ENCODE data around the gene AGAP1.
A peak's percentile ranks its signal among the peaks of the same experiment; 100 is the strongest.

AGAP1 gene

GRCh38 chr2:235566931-235567495, 73.2 kb downstream of the AGAP1 start:
- no peak for DNase-seq

- DNase-seq, result no peak
Observed at GRCh38 chr2:235567842-235568241, 74.0 kb downstream of the AGAP1 start.

- no peak for DNase-seq
Observed at GRCh38 chr2:235568431-235568830, 74.6 kb downstream of the AGAP1 start.

GRCh38 chr2:235569837-235570236, 76.0 kb downstream of the AGAP1 start:
- DNase-seq, result no peak

GRCh38 chr2:235570256-235570655, 76.4 kb downstream of the AGAP1 start:
- DNase-seq, result no peak

GRCh38 chr2:235570966-235571692, 77.3 kb downstream of the AGAP1 start:
- no peak for DNase-seq

GRCh38 chr2:235572592-235572991, 78.7 kb downstream of the AGAP1 start:
- DNase-seq, result no peak

GRCh38 chr2:235573331-235574221, 79.7 kb downstream of the AGAP1 start:
- DNase-seq, result peak in 8 of 56 donors; percentile 11 to 31 (median 19)

GRCh38 chr2:235575431-235575830, 81.6 kb downstream of the AGAP1 start:
- DNase-seq, result no peak

GRCh38 chr2:235575904-235576303, 82.1 kb downstream of the AGAP1 start:
- DNase-seq, result peak in 4 of 56 donors; percentile 20 to 33 (median 25)

GRCh38 chr2:235576337-235576910, 82.6 kb downstream of the AGAP1 start:
- DNase-seq, result no peak

- peak in 51 of 56 donors; percentile 23 to 89 (median 70) for DNase-seq
Observed at GRCh38 chr2:235577404-235578330, 83.8 kb downstream of the AGAP1 start.

- DNase-seq, result no peak
Observed at GRCh38 chr2:235579128-235579527, 85.3 kb downstream of the AGAP1 start.

- no peak for DNase-seq
Observed at GRCh38 chr2:235580426-235581157, 86.7 kb downstream of the AGAP1 start.

GRCh38 chr2:235582081-235582686, 88.3 kb downstream of the AGAP1 start:
- no peak for DNase-seq

GRCh38 chr2:235582729-235583128, 88.9 kb downstream of the AGAP1 start:
- no peak for DNase-seq

- DNase-seq, result no peak
Observed at GRCh38 chr2:235583144-235583543, 89.3 kb downstream of the AGAP1 start.

GRCh38 chr2:235583925-235584637, 90.2 kb downstream of the AGAP1 start:
- no peak for DNase-seq

GRCh38 chr2:235584638-235585007, 90.8 kb downstream of the AGAP1 start:
- DNase-seq, result no peak

Measured in nucleus accumbens (tissue), 56 donors.